SHP77 (cell line): Measurements from ENCODE around the gene WIPF3.

Experiments used
- DNase-seq, 2 experiments: peaks; one replicate each; lab custom pipeline; 2025; lab: John Stamatoyannopoulos, UW

The WIPF3 gene

GRCh38 chr7:29915481-29916215, 109.3 kb downstream of the WIPF3 start:
- peak; percentile 21 to 29 for DNase-seq

GRCh38 chr7:29917641-29918040, 111.3 kb downstream of the WIPF3 start:
- no peak for DNase-seq

- DNase-seq: no peak
These were observed 112.5 kb downstream of the WIPF3 start for GRCh38 chr7:29918850-29919249.

- DNase-seq: no peak
These were observed 113.5 kb downstream of the WIPF3 start for GRCh38 chr7:29919790-29920189.

GRCh38 chr7:29920491-29920890, 114.2 kb downstream of the WIPF3 start:
- DNase-seq: no peak

GRCh38 chr7:29921404-29922010, 115.2 kb downstream of the WIPF3 start:
- DNase-seq: peak; percentile 62 to 68

- no peak for DNase-seq
These were observed 116.8 kb downstream of the WIPF3 start for GRCh38 chr7:29922921-29923700.

GRCh38 chr7:29924006-29924405, 117.7 kb downstream of the WIPF3 start:
- no peak for DNase-seq

GRCh38 chr7:29924684-29925083, 118.4 kb downstream of the WIPF3 start:
- DNase-seq: no peak

- DNase-seq: no peak
These were observed 119.9 kb downstream of the WIPF3 start for GRCh38 chr7:29926216-29926615.

- no peak for DNase-seq
These were observed 120.4 kb downstream of the WIPF3 start for GRCh38 chr7:29926741-29927140.

GRCh38 chr7:29929018-29929807, 122.9 kb downstream of the WIPF3 start:
- DNase-seq: no peak

- DNase-seq: no peak
These were observed 128.8 kb downstream of the WIPF3 start for GRCh38 chr7:29935111-29935510.

GRCh38 chr7:29937132-29937531, 130.8 kb downstream of the WIPF3 start:
- no peak for DNase-seq

GRCh38 chr7:29940199-29940598, 133.9 kb downstream of the WIPF3 start:
- no peak for DNase-seq

- DNase-seq: no peak
These were observed 139.0 kb downstream of the WIPF3 start for GRCh38 chr7:29945259-29945809.

GRCh38 chr7:29946428-29947186, 140.3 kb downstream of the WIPF3 start:
- peak; percentile 1 to 13 for DNase-seq

GRCh38 chr7:29948587-29948986, 142.3 kb downstream of the WIPF3 start:
- no peak for DNase-seq

- no peak for DNase-seq
These were observed 144.2 kb downstream of the WIPF3 start for GRCh38 chr7:29950480-29950879.

- DNase-seq: no peak
These were observed 144.9 kb downstream of the WIPF3 start for GRCh38 chr7:29951206-29951605.

- DNase-seq: no peak
These were observed 147.5 kb downstream of the WIPF3 start for GRCh38 chr7:29953726-29954347.
